ENCODE measurements around the gene SMNDC1. TPM values are rescaled to one million over a fixed set of nuclear protein-coding genes. Genes with fewer than 3 reads are reported as not detected.

The SMNDC1 gene
- total and polyA plus RNA-seq, 10 of the 15 experiments (the other 5 are each of a cell fraction or from before 2014, with no cell fraction given) = 4.6 to 37.2 (median 18.1) TPM

GRCh38 chr10:110259317-110259716 lies 45.4 kb downstream of the SMNDC1 start:
- Histone ChIP-seq H3K27ac (ENCODE audit: control insufficient read depth, insufficient read depth) (no peak overlapping the region), H3K9ac (ENCODE audit: control insufficient read depth, insufficient read depth, low read length) (no peak overlapping the region), H3K4me3 (no peak overlapping the region), H2AFZ (ENCODE audit: control insufficient read depth, low read depth, low read length) (no peak overlapping the region), H3K4me2 (ENCODE audit: control insufficient read depth, insufficient read depth) (no peak overlapping the region), H3K79me2 (ENCODE audit: control insufficient read depth, insufficient read depth, low read length) (no peaks in the 10 kb centered on the region), H3K36me3 (ENCODE audit: control insufficient read depth in 2 of 2, insufficient read depth in 2 of 2, low read length in 1 of 2) (no peaks in the 10 kb centered on the region), H3K4me1 (ENCODE audit: control insufficient read depth, insufficient read depth, low read length) (no peaks in the 10 kb centered on the region), H4K20me1 (ENCODE audit: control insufficient read depth, insufficient read depth) (no peaks in the 10 kb centered on the region), H3K9me3 (replicated peaks; ENCODE audit: control insufficient read depth, insufficient read depth, low read length) (peaks cover 2% of the 10 kb centered on the region; the same call in 2 of the 3 replicates), H3K27me3 (replicated peaks in 1 of 2; ENCODE audit: control insufficient read depth in 2 of 2, insufficient read depth in 2 of 2, low read length in 1 of 2) (no peaks in the 10 kb centered on the region; a peak in 1 of 4 replicates)
- in situ Hi-C loops (cut with MboI) (no loop called here), intact Hi-C loops (cut with micrococcal nuclease; ENCODE audit: unreplicated experiment) (no loop called here)
- ChIA-PET POLR2A (no interaction called here), SMC1A (ENCODE audit: uncharacterized antibody, unreplicated experiment) (interaction anchor here (1.0 to 2.1 kb wide), 6 partner anchors 8 to 122 kb away, joined by 3 to 6 read pairs (median 4); no protein-coding TSS in a partner anchor), RAD21 (ENCODE audit: unreplicated experiment) (no interaction called here), CTCF (interaction anchor here (1.1 to 1.8 kb wide), 2 partner anchors 19 to 375 kb away, joined by 4 to 7 read pairs; no protein-coding TSS in a partner anchor)
- BruUV-seq (replicated peaks) = no TSS peak
- DNase-seq (ENCODE audit: low read depth, low spot score) (no peak), FAIRE-seq (no peak), ATAC-seq (no peak)
- TF ChIP-seq RELA (IDR thresholded peaks at IDR 0.05; ENCODE audit: borderline replicate concordance, partially characterized antibody) = no peak
- TF ChIP-seq SMARCA5 (IDR thresholded peaks at IDR 0.05) = no peak
- no peak for TF ChIP-seq MEF2A (IDR thresholded peaks at IDR 0.05; ENCODE audit: insufficient read depth, low read depth, low read length)
- no peak for TF ChIP-seq FOS (IDR thresholded peaks at IDR 0.05; ENCODE audit: borderline replicate concordance, extremely low read depth, insufficient read length)
- TF ChIP-seq, protein P1, sequence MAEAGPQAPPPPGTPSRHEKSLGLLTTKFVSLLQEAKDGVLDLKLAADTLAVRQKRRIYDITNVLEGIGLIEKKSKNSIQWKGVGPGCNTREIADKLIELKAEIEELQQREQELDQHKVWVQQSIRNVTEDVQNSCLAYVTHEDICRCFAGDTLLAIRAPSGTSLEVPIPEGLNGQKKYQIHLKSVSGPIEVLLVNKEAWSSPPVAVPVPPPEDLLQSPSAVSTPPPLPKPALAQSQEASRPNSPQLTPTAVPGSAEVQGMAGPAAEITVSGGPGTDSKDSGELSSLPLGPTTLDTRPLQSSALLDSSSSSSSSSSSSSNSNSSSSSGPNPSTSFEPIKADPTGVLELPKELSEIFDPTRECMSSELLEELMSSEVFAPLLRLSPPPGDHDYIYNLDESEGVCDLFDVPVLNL (IDR thresholded peaks at IDR 0.05; ENCODE audit: low read depth, low read length) = no peak
- TF ChIP-seq SP1 (IDR thresholded peaks at IDR 0.05; ENCODE audit: low read depth, low read length) = no peak
- no peak for TF ChIP-seq FOXK2 (IDR thresholded peaks at IDR 0.05)
- TF ChIP-seq TARDBP (IDR thresholded peaks at IDR 0.05; ENCODE audit: borderline replicate concordance) = no peak
- TF ChIP-seq POLR2AphosphoS5 (IDR thresholded peaks at IDR 0.05; ENCODE audit: low read length) = no peak
